HG02852 (cell line): ENCODE data around the gene BTN1A1.
"Not testable (repeated sequence)": the region's sequence is repeated elsewhere in the genome, so short reads cannot be mapped to it uniquely, and the experiment has no call there.

Experiments used
- ATAC-seq: cut with Tn5 transposase; IDR thresholded peaks from one replicate; pipeline ENCODE4 v1.9.1; 2021; ENCODE audit warnings: mild to moderate bottlenecking, moderate library complexity; ENCODE audit not compliant: unreplicated experiment

The BTN1A1 gene

GRCh38 chr6:26507658-26508057 lies 7.6 kb downstream of the BTN1A1 start:
- ATAC-seq, result no peak

- ATAC-seq, result not testable (repeated sequence)
Observed at GRCh38 chr6:26511033-26511432, 10.9 kb downstream of the BTN1A1 start.

- ATAC-seq, result no peak
Observed at GRCh38 chr6:26514984-26515383, 14.9 kb downstream of the BTN1A1 start.

- no peak for ATAC-seq
Observed at GRCh38 chr6:26516481-26517427, 16.7 kb downstream of the BTN1A1 start.

GRCh38 chr6:26519359-26519758 lies 19.3 kb downstream of the BTN1A1 start:
- no peak for ATAC-seq

GRCh38 chr6:26520237-26520849 lies 20.2 kb downstream of the BTN1A1 start:
- ATAC-seq, result peak; percentile 33

GRCh38 chr6:26520850-26521599 lies 20.9 kb downstream of the BTN1A1 start:
- ATAC-seq, result peak; percentile 58

- peak; percentile 74 for ATAC-seq
Observed at GRCh38 chr6:26521600-26522391, 21.7 kb downstream of the BTN1A1 start.

- ATAC-seq, result not testable (repeated sequence)
Observed at GRCh38 chr6:26522486-26523228, 22.6 kb downstream of the BTN1A1 start.

- ATAC-seq, result not testable (repeated sequence)
Observed at GRCh38 chr6:26524314-26524713, 24.2 kb downstream of the BTN1A1 start.

GRCh38 chr6:26524722-26525370 lies 24.7 kb downstream of the BTN1A1 start:
- ATAC-seq, result no peak

- no peak for ATAC-seq
Observed at GRCh38 chr6:26525838-26526237, 25.7 kb downstream of the BTN1A1 start.

GRCh38 chr6:26526928-26527327 lies 26.8 kb downstream of the BTN1A1 start:
- no peak for ATAC-seq

GRCh38 chr6:26530203-26530602 lies 30.1 kb downstream of the BTN1A1 start:
- ATAC-seq, result no peak

GRCh38 chr6:26531897-26532296 lies 31.8 kb downstream of the BTN1A1 start:
- no peak for ATAC-seq

- ATAC-seq, result no peak
Observed at GRCh38 chr6:26532699-26533531, 32.8 kb downstream of the BTN1A1 start.

GRCh38 chr6:26533532-26533931 lies 33.4 kb downstream of the BTN1A1 start:
- ATAC-seq, result no peak

GRCh38 chr6:26534681-26535465 lies 34.8 kb downstream of the BTN1A1 start:
- no peak for ATAC-seq
